GM18870 (cell line): ENCODE results near the gene COL11A2.
"Not testable (repeated sequence)": the region's sequence is repeated elsewhere in the genome, so short reads cannot be mapped to it uniquely, and the experiment has no call there.

ENCODE experiments used
- ATAC-seq: cut with Tn5 transposase; IDR thresholded peaks from one replicate; pipeline ENCODE4 v1.9.1; 2021; ENCODE audit warnings: moderate library complexity; ENCODE audit not compliant: unreplicated experiment

Gene COL11A2

DNA sequence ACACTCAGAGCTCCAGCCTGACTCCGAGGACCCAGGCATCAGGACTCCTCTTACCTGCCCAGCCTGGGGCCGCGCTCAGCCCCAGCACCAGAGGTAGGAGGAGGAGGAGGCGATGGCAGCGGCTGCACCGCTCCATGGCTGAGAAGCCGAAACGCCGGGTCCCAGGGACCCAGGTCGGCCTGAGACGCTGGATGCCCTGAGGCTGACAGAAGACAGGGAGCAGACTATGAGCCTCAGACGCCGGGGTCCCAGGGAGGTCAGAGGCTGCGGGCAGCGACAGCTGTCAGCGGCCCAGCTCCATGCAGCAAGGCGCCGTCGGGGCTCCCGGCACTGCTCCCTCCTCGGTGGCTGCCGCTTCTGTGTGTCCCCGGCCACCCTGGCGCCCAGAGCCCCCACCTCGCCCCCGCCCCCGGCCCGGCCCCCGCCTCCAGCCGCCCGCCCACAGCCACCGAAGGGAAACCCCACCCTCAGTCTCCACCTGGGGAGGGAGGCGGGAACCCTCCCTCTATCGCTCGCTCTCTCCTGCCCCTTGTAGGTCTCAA is at the start of gene COL11A2:
Gene COL11A2, minus strand, starts transcription at position 363 of the 542 bp plus-strand sequence. Its CDS starts 227 bp downstream, at position 136.
- no peak for ATAC-seq

DNA sequence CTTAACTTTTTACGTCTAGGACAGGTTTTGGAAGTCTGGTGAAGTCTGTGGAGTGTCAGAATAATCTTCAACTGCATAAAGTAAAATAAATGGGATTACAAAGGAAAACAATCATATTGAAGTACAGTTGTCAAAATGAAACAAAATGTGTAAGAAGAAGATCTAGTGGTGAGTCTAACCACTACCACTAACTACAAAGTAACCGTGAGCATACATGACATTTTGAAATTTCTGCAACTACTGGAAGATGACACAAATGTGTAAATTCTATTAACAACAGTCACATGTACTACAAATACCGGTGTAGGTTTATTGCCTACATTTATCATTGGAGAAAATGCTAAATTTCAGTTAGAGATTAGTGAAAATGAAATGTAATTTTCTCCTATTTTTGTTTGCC is 49.7 kb upstream of the COL11A2 start:
- no peak for ATAC-seq

DNA sequence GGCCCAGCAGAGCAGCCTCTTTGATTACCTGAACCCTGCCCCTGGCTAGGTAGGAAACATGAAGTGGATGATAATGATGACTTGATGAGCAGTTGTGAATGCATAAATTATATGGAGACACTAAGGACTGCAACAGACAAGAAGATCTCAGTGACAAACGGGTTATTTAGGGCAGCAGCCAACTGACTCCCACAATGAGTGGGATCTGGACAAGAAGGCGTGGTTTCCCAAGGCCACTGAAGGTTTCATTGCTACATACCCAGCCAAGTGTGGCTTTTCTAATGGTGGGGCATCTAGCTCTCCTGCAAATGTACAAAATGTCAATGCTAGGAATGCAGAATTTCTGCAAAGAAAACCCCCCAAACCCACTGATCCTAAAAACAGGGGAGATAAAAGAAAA is 45.5 kb upstream of the COL11A2 start:
- ATAC-seq: no peak

DNA sequence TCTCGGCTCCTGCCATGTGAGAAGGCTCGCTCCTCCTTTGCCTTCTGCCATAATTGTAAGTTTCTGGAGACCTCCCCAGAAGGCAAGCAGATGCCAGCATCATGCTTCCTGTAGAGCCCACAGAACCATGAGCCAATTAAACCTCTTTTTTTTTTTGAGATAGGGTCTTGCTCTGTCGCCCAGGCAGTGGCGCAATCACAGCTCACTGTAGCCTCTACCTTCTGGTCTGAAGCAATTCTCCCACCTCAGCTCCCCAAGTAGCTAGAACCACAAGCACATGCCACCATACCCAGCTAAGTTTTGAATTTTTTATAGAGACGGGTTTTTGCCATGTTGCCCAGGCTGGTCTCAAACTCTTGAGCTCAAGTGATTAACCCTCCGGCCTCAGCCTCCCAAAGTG is 44.6 kb upstream of the COL11A2 start:
- no peak for ATAC-seq

DNA sequence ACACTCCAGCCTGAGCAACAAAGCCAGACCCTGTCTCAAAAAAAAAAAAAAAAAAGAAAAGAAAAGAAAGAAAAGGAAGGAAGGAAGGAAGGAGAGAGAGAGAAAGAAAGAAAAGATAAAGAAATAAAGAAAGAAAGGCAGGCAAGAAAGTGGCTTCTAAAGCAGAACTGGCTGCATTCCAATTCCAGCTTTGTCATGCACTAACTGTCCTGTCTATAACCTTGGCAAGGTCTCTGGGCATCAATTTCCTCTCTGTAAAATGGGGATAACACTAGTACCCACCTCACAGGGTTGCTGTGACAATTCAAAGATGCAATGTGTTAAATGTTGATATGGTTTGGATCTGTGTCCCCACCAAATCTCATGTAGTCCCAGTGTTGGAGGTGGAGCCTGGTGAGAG is 44.1 kb upstream of the COL11A2 start:
- no peak for ATAC-seq

DNA sequence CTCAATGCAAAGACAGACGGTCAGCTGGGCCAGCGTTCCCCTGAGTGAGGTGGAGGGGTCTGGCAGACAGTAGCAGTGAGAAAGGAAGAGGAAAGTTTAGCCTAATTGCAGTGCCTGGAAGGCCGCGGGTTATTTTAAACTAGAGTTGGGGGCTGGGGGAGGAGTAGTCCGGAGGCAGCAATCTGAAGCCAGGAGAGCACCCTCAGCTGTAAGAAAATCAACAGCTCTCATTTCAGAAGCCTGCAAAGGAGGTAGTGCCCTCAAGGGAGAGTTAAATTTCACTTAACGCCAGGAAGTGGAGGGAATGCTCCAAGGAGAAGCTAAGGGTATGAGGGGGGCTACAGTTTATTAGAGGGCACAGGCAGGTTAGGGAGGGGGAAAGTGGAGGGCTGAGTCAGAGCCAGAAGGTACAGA is 43.0 kb upstream of the COL11A2 start:
- no peak for ATAC-seq

DNA sequence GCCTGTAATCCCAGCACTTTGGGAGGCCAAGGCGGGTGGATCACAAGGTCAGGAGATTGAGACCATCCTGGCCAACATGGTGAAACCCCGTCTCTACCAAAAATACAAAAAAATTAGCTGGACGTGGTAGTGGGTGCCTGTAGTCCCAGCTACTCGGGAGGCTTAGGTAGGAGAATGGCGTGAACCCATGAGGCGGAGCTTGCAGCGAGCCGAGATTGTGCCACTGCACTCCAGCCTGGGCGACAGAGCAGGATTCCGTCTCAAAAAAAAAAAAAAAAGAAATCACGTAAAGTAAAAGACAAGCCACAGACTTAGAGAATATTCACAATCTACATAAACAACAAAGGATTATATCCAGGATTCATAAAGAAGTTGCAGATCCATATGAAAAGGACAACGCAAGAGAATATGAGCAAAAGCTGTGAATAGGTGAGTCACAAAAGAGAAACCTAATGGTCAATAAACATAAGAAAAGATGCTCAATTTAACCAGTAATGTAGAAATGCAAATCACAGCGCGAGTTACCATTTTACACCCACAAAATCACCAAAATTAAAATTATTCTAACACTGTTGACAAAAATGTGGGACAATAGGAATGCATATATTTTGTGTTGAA is 34.3 kb upstream of the COL11A2 start:
- ATAC-seq: not testable (repeated sequence)

DNA sequence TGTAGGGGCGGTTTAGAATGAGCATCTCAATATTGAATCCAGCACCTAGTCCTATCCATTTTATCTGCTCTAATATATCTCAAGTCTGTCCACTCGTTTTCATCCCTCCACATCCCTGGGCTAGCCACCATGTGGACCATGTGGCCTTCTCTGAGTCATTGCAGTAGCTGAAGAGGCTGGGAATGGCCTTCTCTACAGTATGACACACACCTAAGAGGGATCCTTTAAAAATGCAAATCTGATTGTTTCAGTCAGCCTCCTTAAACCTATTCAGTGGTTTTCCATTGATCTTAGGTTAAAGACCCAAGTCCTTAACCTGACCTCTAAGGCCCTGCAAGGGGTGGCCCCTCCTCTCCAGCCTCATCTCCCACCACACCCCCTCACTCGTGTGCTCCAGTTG is 25.4 kb upstream of the COL11A2 start:
- ATAC-seq: no peak

DNA sequence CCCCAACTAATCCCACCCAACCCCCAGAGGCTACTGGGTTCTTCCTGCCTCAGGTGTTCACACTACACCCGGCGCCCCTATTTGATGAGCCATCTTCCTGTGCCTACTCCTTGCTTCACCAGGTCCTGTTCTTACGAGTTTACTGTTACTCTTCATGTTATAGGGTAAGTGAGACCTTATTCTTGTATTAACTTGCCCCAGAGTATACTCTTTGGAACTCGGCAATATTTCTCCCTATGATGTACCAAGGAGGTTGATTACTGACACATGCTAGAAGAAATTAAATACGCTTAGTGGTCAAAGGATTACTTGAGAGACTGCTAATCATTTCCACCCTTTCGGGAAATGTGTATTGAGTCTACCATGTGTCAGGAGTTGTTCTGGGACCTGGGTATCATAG is 25.0 kb upstream of the COL11A2 start:
- ATAC-seq: no peak

DNA sequence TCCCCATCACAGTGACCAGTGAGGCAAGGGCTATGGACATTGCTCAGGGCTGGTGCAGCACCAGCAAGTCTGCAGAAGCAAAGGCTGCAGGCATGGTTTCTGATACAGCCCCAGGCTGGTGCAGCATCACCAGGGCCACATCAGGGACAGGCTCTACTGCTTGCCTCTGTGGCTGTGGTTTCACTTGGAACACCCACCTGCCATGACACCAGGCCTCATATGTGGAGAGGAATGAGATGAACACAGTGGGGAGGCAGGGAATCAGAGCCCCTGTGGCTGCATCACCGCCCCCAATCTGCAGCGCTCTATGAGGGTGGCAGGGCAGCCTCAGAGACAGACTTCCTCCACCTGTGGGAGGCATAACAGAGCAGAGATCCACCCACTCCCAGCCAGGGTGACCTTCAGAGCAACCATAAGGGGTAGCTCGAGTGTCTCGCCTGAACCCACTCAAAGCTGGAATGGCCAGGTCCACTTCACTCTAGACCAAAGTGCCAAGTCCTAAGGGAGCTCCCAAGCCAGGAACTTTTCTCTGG is 23.9 kb upstream of the COL11A2 start:
- ATAC-seq: no peak

DNA sequence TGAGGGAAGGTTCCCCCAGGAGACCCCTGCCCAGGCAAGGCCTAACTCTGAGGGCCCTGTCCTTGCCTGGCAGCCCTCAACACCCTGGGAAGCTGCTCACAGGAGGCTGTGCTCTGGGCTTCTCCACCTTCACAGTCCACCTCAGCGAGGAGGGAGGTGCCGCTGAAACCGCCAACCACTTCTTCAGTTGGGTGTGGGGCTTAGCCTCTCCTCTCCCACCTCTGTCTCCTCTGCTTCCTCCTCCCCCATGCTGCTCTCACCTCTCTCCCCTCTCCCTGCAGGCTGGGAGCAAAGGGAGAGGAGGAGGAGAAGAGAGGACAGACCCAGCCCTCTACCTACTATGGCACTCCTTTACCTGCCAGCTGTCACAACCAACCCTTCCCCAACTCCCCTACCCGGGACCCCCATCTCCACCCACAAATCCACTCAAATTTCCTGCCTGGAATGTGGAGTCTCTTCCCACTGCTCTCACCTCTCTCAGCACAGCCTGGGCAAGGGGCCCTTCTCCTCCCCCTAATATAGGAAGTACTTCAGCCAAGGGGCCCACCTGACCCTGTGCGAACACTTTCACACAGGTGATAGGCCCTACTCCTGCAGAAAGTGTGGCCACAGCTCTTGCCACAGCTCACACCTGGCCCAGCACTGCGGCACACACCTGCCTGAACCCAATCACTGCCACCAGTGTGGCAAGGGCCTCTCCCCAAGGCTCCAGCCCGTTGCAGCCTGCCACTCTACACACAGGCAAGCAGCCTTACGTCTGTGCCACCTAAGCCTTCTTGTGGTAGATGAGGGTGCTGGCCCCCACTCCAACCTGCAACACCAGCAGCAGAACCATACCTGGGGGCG is 23.2 kb upstream of the COL11A2 start:
- ATAC-seq: no peak

DNA sequence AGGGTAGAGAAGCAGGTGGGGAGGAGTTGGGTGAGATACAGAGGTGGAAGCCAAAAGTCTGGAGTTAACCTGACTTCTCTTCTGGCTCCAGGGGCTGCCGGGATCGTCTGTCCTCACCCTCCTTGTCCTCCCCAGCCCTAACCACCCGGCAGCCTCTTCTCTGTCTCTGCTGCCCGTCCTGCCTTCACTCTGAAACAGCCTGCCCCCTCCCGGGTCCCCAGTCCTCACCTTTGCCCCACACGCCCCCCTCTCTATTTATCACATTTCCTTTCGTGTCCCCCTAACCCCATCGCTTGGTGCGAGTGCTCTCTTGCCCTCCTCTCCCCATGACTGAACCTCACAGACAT is 21.7 kb upstream of the COL11A2 start:
- no peak for ATAC-seq

DNA sequence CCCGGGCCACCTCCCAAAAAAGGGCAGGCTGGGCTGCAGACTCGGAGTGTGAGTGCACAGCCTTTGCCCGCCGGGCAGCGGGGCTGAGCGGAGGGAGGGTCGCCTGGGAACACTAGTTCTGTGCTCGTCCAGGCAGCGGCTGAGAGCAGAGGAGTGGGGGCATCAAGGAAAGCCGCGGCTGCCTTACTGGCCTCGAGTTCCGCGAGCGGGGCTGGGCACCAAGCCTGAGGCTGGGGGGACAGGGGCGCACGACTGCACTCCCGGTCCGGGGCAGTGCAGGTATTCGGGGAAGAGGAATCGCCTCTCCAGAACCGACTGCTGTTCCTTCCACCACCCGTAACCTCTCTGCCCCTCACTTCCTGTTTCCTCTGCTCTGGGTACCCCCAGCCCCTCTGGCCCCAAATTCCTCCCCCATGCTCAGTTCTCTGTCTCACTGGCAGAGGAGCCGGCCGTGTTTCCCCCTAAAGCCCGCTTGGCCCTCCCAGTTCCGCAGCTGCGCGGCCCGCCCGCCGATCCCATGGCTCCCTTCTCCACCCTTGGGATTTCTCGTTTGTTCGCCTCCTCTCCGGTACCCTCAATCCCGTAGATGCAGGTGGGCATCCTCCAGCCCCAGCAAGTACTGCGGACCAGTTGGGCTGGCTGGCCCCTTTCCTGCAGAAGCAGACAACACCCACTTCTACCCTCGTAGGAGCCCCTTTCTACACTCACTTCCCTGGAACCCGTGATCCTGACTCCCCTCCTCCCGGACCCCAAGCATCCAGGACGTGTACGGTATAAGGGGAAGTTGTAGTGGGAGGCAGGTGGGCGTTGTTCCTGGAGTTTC is 21.1 kb upstream of the COL11A2 start:
- ATAC-seq: no peak

DNA sequence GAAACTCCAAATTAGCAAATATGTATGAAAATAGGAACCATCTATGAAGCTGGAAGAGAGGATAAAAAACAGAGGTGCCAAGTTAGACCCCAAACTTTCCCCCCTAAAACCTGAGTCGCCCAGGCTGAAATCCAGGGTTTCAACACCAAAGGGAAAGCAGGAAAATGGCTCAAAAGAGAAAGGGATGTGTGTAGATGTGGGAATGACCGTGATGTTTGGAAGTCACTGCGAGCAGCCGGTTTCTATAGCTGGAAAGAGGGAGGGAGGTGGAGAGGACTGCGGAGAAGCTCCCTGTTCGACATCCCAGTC is 20.5 kb upstream of the COL11A2 start:
- ATAC-seq: no peak

DNA sequence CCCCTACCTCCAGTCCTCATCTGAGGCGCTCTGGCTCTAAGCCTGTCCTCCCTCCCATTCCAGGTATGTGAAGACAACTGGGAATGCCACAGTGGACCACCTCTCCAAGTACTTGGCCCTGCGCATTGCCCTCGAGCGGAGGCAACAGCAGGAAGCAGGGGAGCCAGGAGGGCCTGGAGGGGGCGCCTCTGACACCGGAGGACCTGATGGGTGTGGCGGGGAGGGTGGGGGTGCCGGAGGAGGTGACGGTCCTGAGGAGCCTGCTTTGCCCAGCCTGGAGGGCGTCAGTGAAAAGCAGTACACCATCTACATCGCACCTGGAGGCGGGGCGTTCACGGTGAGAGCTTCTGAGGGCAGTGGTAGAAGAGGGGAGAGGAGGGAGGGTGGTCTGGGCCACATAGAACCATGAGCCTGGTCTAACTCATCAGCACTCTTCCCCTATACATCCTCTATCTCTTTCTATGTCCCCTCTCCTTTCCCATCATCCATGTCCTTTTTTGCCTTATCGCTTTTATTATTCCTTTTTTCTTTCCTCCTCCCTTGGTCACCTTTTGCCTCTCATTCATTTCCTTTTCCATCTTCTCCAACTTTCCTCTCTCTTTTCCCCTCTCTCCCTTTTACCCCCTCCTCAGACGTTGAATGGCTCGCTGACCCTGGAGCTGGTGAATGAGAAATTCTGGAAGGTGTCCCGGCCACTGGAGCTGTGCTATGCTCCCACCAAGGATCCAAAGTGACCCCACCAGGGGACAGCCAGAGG is 19.6 kb upstream of the COL11A2 start:
- no peak for ATAC-seq

DNA sequence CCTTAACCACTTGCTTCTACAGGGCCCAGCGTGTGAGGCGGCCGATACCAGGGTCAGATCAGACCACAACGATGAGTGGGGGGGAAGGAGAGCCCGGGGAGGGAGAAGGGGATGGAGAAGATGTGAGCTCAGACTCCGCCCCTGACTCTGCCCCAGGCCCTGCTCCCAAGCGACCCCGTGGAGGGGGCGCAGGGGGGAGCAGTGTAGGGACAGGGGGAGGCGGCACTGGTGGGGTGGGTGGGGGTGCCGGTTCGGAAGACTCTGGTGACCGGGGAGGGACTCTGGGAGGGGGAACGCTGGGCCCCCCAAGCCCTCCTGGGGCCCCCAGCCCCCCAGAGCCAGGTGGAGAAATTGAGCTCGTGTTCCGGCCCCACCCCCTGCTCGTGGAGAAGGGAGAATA is 18.9 kb upstream of the COL11A2 start:
- ATAC-seq: no peak

DNA sequence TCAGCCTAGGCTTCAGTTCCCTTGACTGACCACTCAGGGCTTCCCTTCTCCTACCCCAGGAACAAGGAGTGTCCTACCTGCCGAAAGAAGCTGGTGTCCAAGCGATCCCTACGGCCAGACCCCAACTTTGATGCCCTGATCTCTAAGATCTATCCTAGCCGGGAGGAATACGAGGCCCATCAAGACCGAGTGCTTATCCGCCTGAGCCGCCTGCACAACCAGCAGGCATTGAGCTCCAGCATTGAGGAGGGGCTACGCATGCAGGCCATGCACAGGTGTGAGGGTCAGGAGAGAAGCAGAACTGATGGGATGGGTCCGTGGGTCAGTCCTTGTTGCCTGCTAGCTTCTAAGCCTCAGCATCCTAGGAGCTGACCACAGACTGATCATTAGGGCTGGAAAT is 17.6 kb upstream of the COL11A2 start:
- no peak for ATAC-seq

DNA sequence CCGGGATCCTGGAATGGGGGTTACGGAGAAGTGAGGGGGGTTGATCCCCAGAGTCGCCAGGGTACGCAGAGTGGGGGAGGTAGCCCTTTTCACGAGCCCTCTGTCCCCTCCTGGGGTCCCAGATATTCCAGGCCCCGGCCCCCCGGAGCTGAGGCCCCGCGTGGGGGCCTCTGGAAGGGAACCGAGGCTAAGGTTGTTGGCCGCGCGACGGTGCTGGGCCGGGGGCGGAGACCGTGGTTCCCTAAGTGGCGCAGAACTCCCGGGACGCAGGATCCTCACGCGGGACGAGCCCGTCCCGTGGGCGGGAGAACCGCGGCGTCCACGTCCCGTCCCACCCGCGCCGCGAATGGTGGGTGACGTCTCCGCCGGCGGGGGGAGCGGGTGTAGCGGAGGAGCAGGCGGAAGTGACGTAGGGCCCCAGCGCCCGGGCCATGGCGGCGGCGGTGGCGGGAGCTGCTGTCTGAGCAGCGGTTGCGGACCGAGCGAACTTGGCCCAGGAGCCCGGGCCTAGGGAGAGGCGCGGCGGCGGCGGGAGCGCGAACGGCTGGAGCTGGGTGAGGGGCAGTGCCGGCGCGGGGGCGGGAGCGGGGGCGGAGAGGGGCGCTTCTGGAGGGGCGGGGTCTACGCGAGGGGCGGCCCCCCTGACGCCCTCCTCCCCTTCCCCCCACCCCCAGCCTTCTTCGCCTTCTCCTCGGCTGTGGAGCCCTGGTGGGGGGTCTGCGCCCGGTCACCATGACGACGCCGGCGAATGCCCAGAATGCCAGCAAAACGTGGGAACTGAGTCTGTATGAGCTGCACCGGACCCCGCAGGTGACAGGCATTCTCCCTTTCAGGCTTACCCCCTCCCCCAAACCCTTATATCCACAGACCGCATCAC is 16.1 kb upstream of the COL11A2 start, which contains the start of gene RING1:
Gene RING1, plus strand, starts transcription at position 410 of the 877 bp plus-strand sequence. Its CDS starts 323 bp downstream, at position 733.
- ATAC-seq: no peak

DNA sequence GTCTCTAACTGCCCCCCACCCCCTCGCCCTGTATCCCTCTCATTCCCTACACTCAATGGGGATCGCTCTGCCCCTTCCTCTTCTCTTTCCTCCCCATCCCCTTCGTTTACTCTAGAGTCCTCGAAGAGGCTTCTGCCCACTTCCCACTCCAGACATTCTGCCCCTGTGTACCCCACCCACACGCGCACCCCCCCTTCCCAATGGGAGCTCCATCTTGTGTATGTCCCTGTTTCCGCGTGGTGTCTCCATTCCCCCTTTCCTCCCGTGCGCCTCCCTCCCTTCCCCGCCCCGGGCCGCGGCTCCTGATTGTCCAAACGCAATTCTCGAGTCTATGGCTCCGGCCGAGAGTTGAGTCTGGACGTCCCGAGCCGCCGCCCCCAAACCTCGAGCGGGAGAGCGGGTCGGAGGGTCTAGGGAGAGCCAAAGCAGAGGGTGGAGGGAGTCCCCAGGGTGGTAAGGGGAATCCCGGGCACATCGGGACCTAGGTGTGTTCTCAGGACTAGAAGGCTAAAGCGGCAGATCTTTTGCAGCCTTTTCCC is 15.4 kb upstream of the COL11A2 start:
- no peak for ATAC-seq
